Trophoblast cell (in vitro differentiated cells and primary cell): ENCODE data around the gene ASB18.

Experiments
- DNase-seq, 2 donors: peaks; one replicate each; pipeline ENCODE4 v3.0.0-alpha.2; 2016
- H2AFZ ChIP-seq: 2 replicates; pipeline ENCODE4 v1.6.1; 2013; ENCODE audit warnings: low read length, moderate library complexity, mild to moderate bottlenecking; ENCODE audit not compliant: insufficient read depth, poor library complexity
- H2AK5ac ChIP-seq: 2 replicates; pipeline ENCODE4 v1.6.1; 2013; ENCODE audit warnings: mild to moderate bottlenecking, low read length
- H2BK120ac ChIP-seq: 2 replicates; pipeline ENCODE4 v1.6.1; 2013; ENCODE audit warnings: low read length, mild to moderate bottlenecking, moderate library complexity; ENCODE audit not compliant: insufficient read depth, poor library complexity
- H2BK12ac ChIP-seq: 2 replicates; pipeline ENCODE4 v1.6.1; 2013; ENCODE audit warnings: mild to moderate bottlenecking, low read length, moderate library complexity
- H2BK5ac ChIP-seq: 2 replicates; pipeline ENCODE4 v1.6.1; 2013; ENCODE audit warnings: low read length, low read depth, moderate library complexity, mild to moderate bottlenecking; ENCODE audit not compliant: poor library complexity
- H3K14ac ChIP-seq: 2 replicates; pipeline ENCODE4 v1.6.1; 2013; ENCODE audit warnings: mild to moderate bottlenecking, low read length
- H3K18ac ChIP-seq: 2 replicates; pipeline ENCODE4 v1.6.1; 2013; ENCODE audit warnings: mild to moderate bottlenecking, low read length
- H3K23ac ChIP-seq: 2 replicates; pipeline ENCODE4 v1.6.1; 2013; ENCODE audit warnings: low read length
- H3K27ac ChIP-seq: 2 replicates; pipeline ENCODE4 v1.5.1; 2013; ENCODE audit warnings: low read depth, mild to moderate bottlenecking, inconsistent platforms, low read length, moderate library complexity
- H3K27me3 ChIP-seq: 2 replicates; pipeline ENCODE4 v1.6.1; 2013; ENCODE audit warnings: inconsistent platforms, mild to moderate bottlenecking, low read length, moderate library complexity; ENCODE audit not compliant: insufficient read depth
- H3K36me3 ChIP-seq, 2 experiments: 1 replicate in 1 of 2; 2 replicates in 1 of 2; pipeline ENCODE4 v1.6.1; 2013; ENCODE audit warnings: low read length in 2 of 2, mild to moderate bottlenecking in 2 of 2, moderate library complexity in 1 of 2; ENCODE audit not compliant: insufficient read depth in 2 of 2, control insufficient read depth in 1 of 2
- H3K4ac ChIP-seq: 2 replicates; pipeline ENCODE4 v1.6.1; 2013; ENCODE audit warnings: low read depth, mild to moderate bottlenecking, low read length, moderate library complexity
- H3K4me1 ChIP-seq, 2 experiments: 1 replicate in 1 of 2; 2 replicates in 1 of 2; pipeline ENCODE4 v1.6.1; 2013; ENCODE audit warnings: low read length in 2 of 2, mild to moderate bottlenecking in 2 of 2, moderate library complexity in 1 of 2; ENCODE audit not compliant: insufficient read depth in 2 of 2, control insufficient read depth in 1 of 2
- H3K4me2 ChIP-seq: 2 replicates; pipeline ENCODE4 v1.6.1; 2013; ENCODE audit warnings: inconsistent platforms, mild to moderate bottlenecking, low read length, moderate library complexity
- H3K4me3 ChIP-seq: 2 replicates; pipeline ENCODE4 v1.5.1; 2013; ENCODE audit warnings: mild to moderate bottlenecking, low read depth, low read length, inconsistent platforms
- H3K79me1 ChIP-seq: one replicate; pipeline ENCODE4 v1.6.1; 2013; ENCODE audit warnings: low read length
- H3K79me2 ChIP-seq: 2 replicates; pipeline ENCODE4 v1.6.1; 2013; ENCODE audit warnings: low read length, mild to moderate bottlenecking; ENCODE audit not compliant: control insufficient read depth, insufficient read depth, poor library complexity
- H3K9ac ChIP-seq: 2 replicates; pipeline ENCODE4 v1.6.1; 2013; ENCODE audit warnings: mild to moderate bottlenecking, low read length
- H3K9me3 ChIP-seq: 2 replicates; pipeline ENCODE4 v1.6.1; 2013; ENCODE audit warnings: low read depth, mild to moderate bottlenecking, control low read depth, inconsistent platforms, low read length; ENCODE audit not compliant: insufficient read depth
- H4K12ac ChIP-seq: 2 replicates; pipeline ENCODE4 v1.6.1; 2013; ENCODE audit warnings: low read depth, mild to moderate bottlenecking, low read length, moderate library complexity
- H4K8ac ChIP-seq: 2 replicates; pipeline ENCODE4 v1.6.1; 2013; ENCODE audit warnings: low read depth, mild to moderate bottlenecking, low read length, moderate library complexity
- H4K91ac ChIP-seq: one replicate; pipeline ENCODE4 v1.6.1; 2013; ENCODE audit warnings: low read depth, mild to moderate bottlenecking, low read length, moderate library complexity
- WGBS: extraction: QIAGEN DNeasy Blood & Tissue Kit; methylation state at CpG from one replicate; pipeline ENCODE4 v1.1.7; 2013; ENCODE audit warnings: missing lambda C conversion rate; ENCODE audit not compliant: insufficient read length, insufficient coverage; ENCODE audit errors: extremely low coverage; 5-methylcytosine and 5-hydroxymethylcytosine counted together

Gene ASB18

GRCh38 chr2:236214376-236214995 is 49.7 kb downstream of the ASB18 start:
- no CpG with 5 or more reads among the region's 92 CpGs for WGBS
- H2AFZ ChIP-seq, result no peak overlapping the region

GRCh38 chr2:236211296-236211695 is 52.9 kb downstream of the ASB18 start:
- DNase-seq, result no peak
- no peak overlapping the region for H3K14ac ChIP-seq
- H3K79me2 ChIP-seq, result no peaks in the 10 kb centered on the region
- H3K9ac ChIP-seq, result no peak overlapping the region
- H3K23ac ChIP-seq, result no peak overlapping the region
- H3K9me3 ChIP-seq, result peaks cover 7% of the 10 kb centered on the region
- H2BK120ac ChIP-seq, result no peak overlapping the region
- no peak overlapping the region for H2AFZ ChIP-seq
- no peaks in the 10 kb centered on the region for H3K27me3 ChIP-seq
- H3K27ac ChIP-seq, result no peak overlapping the region
- H4K8ac ChIP-seq, result no peak overlapping the region
- no peaks in the 10 kb centered on the region for H3K36me3 ChIP-seq
- no peak overlapping the region for H3K4ac ChIP-seq
- no peak overlapping the region for H3K4me2 ChIP-seq
- no peak overlapping the region for H2AK5ac ChIP-seq
- no peak overlapping the region for H3K4me3 ChIP-seq
- H3K79me1 ChIP-seq, result no peaks in the 10 kb centered on the region
- no peak overlapping the region for H2BK12ac ChIP-seq
- H3K4me1 ChIP-seq, result peaks cover 0 to 7% of the 10 kb centered on the region in 2 experiments
- no peak overlapping the region for H3K18ac ChIP-seq
- WGBS, result no CpG with 5 or more reads among the region's 25 CpGs
- H4K12ac ChIP-seq, result no peak overlapping the region
- no peak overlapping the region for H4K91ac ChIP-seq
- no peak overlapping the region for H2BK5ac ChIP-seq

More at GRCh38 chr2:236214376-236214995, 49.7 kb downstream of the ASB18 start:
- Histone ChIP-seq H3K27me3 (no peaks in the 10 kb centered on the region), H3K4ac (no peak overlapping the region), H3K4me1 (peaks cover 0 to 5% of the 10 kb centered on the region in 2 experiments), H2BK12ac (no peak overlapping the region), H3K9me3 (peaks cover 2% of the 10 kb centered on the region), H3K18ac (no peak overlapping the region), H3K27ac (no peak overlapping the region), H3K4me3 (no peak overlapping the region), H3K79me1 (no peaks in the 10 kb centered on the region), H4K8ac (no peak overlapping the region), H3K23ac (no peak overlapping the region), H4K91ac (no peak overlapping the region), H3K14ac (no peak overlapping the region), H3K36me3 (no peaks in the 10 kb centered on the region), H2AK5ac (no peak overlapping the region), H3K4me2 (no peak overlapping the region), H2BK120ac (no peak overlapping the region), H3K79me2 (no peaks in the 10 kb centered on the region), H3K9ac (no peak overlapping the region), H4K12ac (no peak overlapping the region), H2BK5ac (no peak overlapping the region)
- no peak for DNase-seq

GRCh38 chr2:236210536-236210935 is 53.7 kb downstream of the ASB18 start:
- Histone ChIP-seq H3K4ac (no peak overlapping the region), H3K27me3 (no peaks in the 10 kb centered on the region), H3K4me2 (no peak overlapping the region), H3K79me1 (no peaks in the 10 kb centered on the region), H3K4me3 (no peak overlapping the region), H4K12ac (no peak overlapping the region), H3K27ac (no peak overlapping the region), H2BK12ac (no peak overlapping the region), H3K9ac (no peak overlapping the region), H3K9me3 (peaks cover 5% of the 10 kb centered on the region), H3K18ac (no peak overlapping the region), H3K23ac (no peak overlapping the region), H4K91ac (no peak overlapping the region), H2AK5ac (no peak overlapping the region), H2BK5ac (no peak overlapping the region), H2AFZ (no peak overlapping the region), H3K79me2 (no peaks in the 10 kb centered on the region), H3K36me3 (no peaks in the 10 kb centered on the region), H2BK120ac (no peak overlapping the region), H4K8ac (no peak overlapping the region), H3K4me1 (peaks cover 0 to 7% of the 10 kb centered on the region in 2 experiments), H3K14ac (no peak overlapping the region)
- no peak for DNase-seq
- WGBS, result no CpG with 5 or more reads among the region's 8 CpGs

- H3K4ac ChIP-seq, result no peak overlapping the region
- peaks cover 0 to 7% of the 10 kb centered on the region in 2 experiments for H3K4me1 ChIP-seq
- no peak overlapping the region for H2AFZ ChIP-seq
- H4K12ac ChIP-seq, result no peak overlapping the region
- H3K79me1 ChIP-seq, result no peaks in the 10 kb centered on the region
- H3K27me3 ChIP-seq, result no peaks in the 10 kb centered on the region
- H3K23ac ChIP-seq, result no peak overlapping the region
- no peaks in the 10 kb centered on the region for H3K36me3 ChIP-seq
- no peak overlapping the region for H2BK12ac ChIP-seq
- no peaks in the 10 kb centered on the region for H3K79me2 ChIP-seq
- no peak overlapping the region for H2BK5ac ChIP-seq
- no peak for DNase-seq
- no peak overlapping the region for H4K8ac ChIP-seq
- H3K9ac ChIP-seq, result no peak overlapping the region
- no peak overlapping the region for H3K18ac ChIP-seq
- H3K9me3 ChIP-seq, result peaks cover 5% of the 10 kb centered on the region
- no peak overlapping the region for H3K4me2 ChIP-seq
- WGBS, result no CpG with 5 or more reads among the region's 5 CpGs
- no peak overlapping the region for H2AK5ac ChIP-seq
- no peak overlapping the region for H3K4me3 ChIP-seq
- no peak overlapping the region for H3K27ac ChIP-seq
- no peak overlapping the region for H4K91ac ChIP-seq
- no peak overlapping the region for H2BK120ac ChIP-seq
- no peak overlapping the region for H3K14ac ChIP-seq
Measured at GRCh38 chr2:236209996-236210395, 54.2 kb downstream of the ASB18 start.
